ENCODE results near the gene NTRK2. TPM values are rescaled to one million over a fixed set of nuclear protein-coding genes. Genes with fewer than 3 reads are reported as not detected.

Gene NTRK2
- total RNA-seq, 8 experiments from 2014 or later = 0.49 to 238 (median 15.5) TPM

GRCh38 chr9:84857211-84857610 lies 187.7 kb downstream of the NTRK2 start:
- WGBS, 10 experiments = 20 to 100% (median 67%) methylated on average over 1 of the region's 1 CpG; no CpG with 5 or more reads in 3 of the 10 experiments
- no peak for ATAC-seq (replicated peaks in 6 of 8)
- H3K4me3 ChIP-seq = no peak overlapping the region
- H3K4me1 ChIP-seq (replicated peaks in 1 of 2) = peaks cover 22 to 37% of the 10 kb centered on the region in 2 donors
- no peak overlapping the region for H3K27ac ChIP-seq
- in situ Hi-C loops (cut with MboI; ENCODE audit: low pct_unique_long_range_greater_than_20kb in 2 of 9, low sequenced_read_pairs in 9 of 9, unreplicated experiment in 9 of 9) = no loop called here

DNA sequence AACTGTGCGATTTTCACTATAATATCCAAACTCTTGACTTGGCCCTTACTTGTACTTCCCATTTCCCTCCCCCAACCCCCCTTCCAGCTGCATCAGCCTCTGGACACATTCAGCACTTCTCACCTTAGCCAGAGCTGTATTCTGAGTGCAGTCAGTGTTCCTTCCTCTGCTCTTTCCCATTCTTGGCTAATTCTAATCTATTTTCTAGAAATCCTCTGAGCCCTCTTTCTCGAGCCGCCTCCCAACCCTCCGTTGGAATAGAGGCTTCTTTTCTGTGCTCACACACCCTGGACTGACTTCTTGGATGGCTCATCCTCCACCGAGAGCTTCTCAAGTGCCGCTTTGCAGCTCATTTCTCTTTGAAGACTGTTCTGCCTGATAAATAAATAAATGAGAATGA lies 188.8 kb downstream of the NTRK2 start:
- in situ Hi-C loops (cut with MboI; ENCODE audit: low pct_unique_long_range_greater_than_20kb in 2 of 9, low sequenced_read_pairs in 9 of 9, unreplicated experiment in 9 of 9) = no loop called here

GRCh38 chr9:84860249-84861115 lies 191.0 kb downstream of the NTRK2 start:
- peak overlapping the region in 1 of 5 donors; percentile 14 for H3K4me3 ChIP-seq
- peaks cover 39 to 53% of the 10 kb centered on the region in 2 donors for H3K4me1 ChIP-seq (replicated peaks in 1 of 2)
- in situ Hi-C loops (cut with MboI; ENCODE audit: low pct_unique_long_range_greater_than_20kb in 2 of 9, low sequenced_read_pairs in 9 of 9, unreplicated experiment in 9 of 9) = no loop called here
- H3K27ac ChIP-seq = peak overlapping the region; percentile 62 to 65
- WGBS, 10 experiments = 17 to 87% (median 35%) methylated on average over 2 to 12 of the region's 12 CpGs
- ATAC-seq (replicated peaks in 6 of 8) = peak in 5 of 8 experiments; percentile 72 to 87 (median 80)

More for the DNA sequence above, 188.8 kb downstream of the NTRK2 start:
- peaks cover 33 to 44% of the 10 kb centered on the region in 2 donors for H3K4me1 ChIP-seq (replicated peaks in 1 of 2)
- H3K27ac ChIP-seq = no peak overlapping the region
- 38 to 90% (median 65%) methylated on average over 3 to 6 of the region's 6 CpGs; no CpG with 5 or more reads in 1 of the 10 experiments for WGBS, 10 experiments
- no peak overlapping the region for H3K4me3 ChIP-seq
- no peak for ATAC-seq (replicated peaks in 6 of 8)

GRCh38 chr9:84861455-84861854 lies 191.9 kb downstream of the NTRK2 start:
- H3K4me3 ChIP-seq = peak overlapping the region in 1 of 5 donors; percentile 14
- no peak overlapping the region for H3K27ac ChIP-seq
- H3K4me1 ChIP-seq (replicated peaks in 1 of 2) = peaks cover 39 to 53% of the 10 kb centered on the region in 2 donors
- ATAC-seq (replicated peaks in 6 of 8) = peak in 1 of 8 experiments; percentile 3
- in situ Hi-C loops (cut with MboI; ENCODE audit: low pct_unique_long_range_greater_than_20kb in 2 of 9, low sequenced_read_pairs in 9 of 9, unreplicated experiment in 9 of 9) = no loop called here
- 4 to 95% (median 54%) methylated on average over 2 to 4 of the region's 4 CpGs; no CpG with 5 or more reads in 1 of the 10 experiments for WGBS, 10 experiments

GRCh38 chr9:84862308-84862707 lies 192.8 kb downstream of the NTRK2 start:
- Histone ChIP-seq H3K27ac (no peak overlapping the region), H3K4me1 (replicated peaks in 1 of 2) (peaks cover 39 to 51% of the 10 kb centered on the region in 2 donors), H3K4me3 (no peak overlapping the region)
- ATAC-seq (replicated peaks in 6 of 8) = no peak
- WGBS, 10 experiments = 73 to 100% (median 93%) methylated on average over 1 to 7 of the region's 7 CpGs; no CpG with 5 or more reads in 1 of the 10 experiments
- in situ Hi-C loops (cut with MboI; ENCODE audit: low pct_unique_long_range_greater_than_20kb in 2 of 9, low sequenced_read_pairs in 9 of 9, unreplicated experiment in 9 of 9) = no loop called here

DNA sequence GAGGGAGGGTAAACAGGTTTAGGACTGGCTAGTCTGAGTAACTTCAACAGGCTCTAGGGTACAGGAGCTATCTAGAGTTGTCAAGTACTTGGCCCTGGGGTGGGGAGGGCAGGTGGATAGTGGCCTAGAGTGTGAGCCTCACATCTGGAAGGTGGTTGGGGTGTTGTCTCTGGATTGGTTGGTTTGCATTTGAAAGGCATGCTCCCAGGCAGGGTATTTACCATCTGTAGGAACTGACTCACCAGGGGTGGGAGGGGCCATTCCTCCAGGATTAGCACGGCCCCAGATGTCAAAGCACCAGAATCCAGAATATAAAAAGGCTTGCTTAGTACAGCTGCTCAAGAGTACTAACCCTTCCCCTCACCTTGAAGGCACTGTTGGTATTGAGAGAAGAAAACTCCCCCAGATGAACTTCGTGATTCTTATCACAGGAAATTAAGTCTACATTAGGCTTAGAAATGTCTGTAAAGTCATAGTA lies 193.3 kb downstream of the NTRK2 start:
- H3K4me1 ChIP-seq (replicated peaks in 1 of 2) = peaks cover 39 to 50% of the 10 kb centered on the region in 2 donors
- ATAC-seq (replicated peaks in 6 of 8) = peak; percentile 69 to 98 (median 81)
- H3K27ac ChIP-seq = no peak overlapping the region
- 0 to 40% (median 34%) methylated on average over 1 to 2 of the region's 2 CpGs; no CpG with 5 or more reads in 6 of the 10 experiments for WGBS, 10 experiments
- no peak overlapping the region for H3K4me3 ChIP-seq
- in situ Hi-C loops (cut with MboI; ENCODE audit: low pct_unique_long_range_greater_than_20kb in 2 of 9, low sequenced_read_pairs in 9 of 9, unreplicated experiment in 9 of 9) = no loop called here

DNA sequence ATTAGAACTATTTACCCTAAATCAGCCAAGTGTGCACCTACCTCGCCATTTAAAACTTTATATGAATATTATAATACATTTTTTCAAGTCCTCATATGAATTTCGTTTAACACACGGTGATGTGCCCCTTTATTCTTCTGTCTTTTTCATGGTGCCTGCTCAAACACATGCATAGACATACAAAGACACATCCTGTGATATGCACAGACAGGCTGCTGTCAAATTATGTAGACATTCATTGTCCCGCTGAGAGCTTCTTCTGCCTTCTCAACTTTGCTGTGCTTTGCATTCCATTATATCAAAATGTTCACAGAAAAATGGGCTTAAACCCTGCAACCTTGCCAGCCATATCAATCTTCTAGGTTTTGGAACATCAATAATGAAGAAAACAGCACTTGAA lies 193.8 kb downstream of the NTRK2 start:
- Histone ChIP-seq H3K27ac (no peak overlapping the region), H3K4me3 (no peak overlapping the region), H3K4me1 (replicated peaks in 1 of 2) (peaks cover 39 to 47% of the 10 kb centered on the region in 2 donors)
- ATAC-seq (replicated peaks in 6 of 8) = peak in 3 of 8 experiments; percentile 11 to 13 (median 12)
- in situ Hi-C loops (cut with MboI; ENCODE audit: low pct_unique_long_range_greater_than_20kb in 2 of 9, low sequenced_read_pairs in 9 of 9, unreplicated experiment in 9 of 9) = no loop called here
- 11 to 100% (median 70%) methylated on average over 1 to 4 of the region's 4 CpGs for WGBS, 10 experiments

GRCh38 chr9:84866396-84867175 lies 197.1 kb downstream of the NTRK2 start:
- no peak for ATAC-seq (replicated peaks in 6 of 8)
- Histone ChIP-seq H3K4me3 (no peak overlapping the region), H3K27ac (no peak overlapping the region), H3K4me1 (replicated peaks in 1 of 2) (peaks cover 22 to 27% of the 10 kb centered on the region in 2 donors)
- 30 to 96% (median 91%) methylated on average over 2 to 5 of the region's 5 CpGs for WGBS, 10 experiments
- in situ Hi-C loops (cut with MboI; ENCODE audit: low pct_unique_long_range_greater_than_20kb in 2 of 9, low sequenced_read_pairs in 9 of 9, unreplicated experiment in 9 of 9) = no loop called here

GRCh38 chr9:84867186-84867585 lies 197.7 kb downstream of the NTRK2 start:
- WGBS, 10 experiments = 17 to 100% (median 100%) methylated on average over 1 to 3 of the region's 3 CpGs; no CpG with 5 or more reads in 3 of the 10 experiments
- ATAC-seq (replicated peaks in 6 of 8) = no peak
- in situ Hi-C loops (cut with MboI; ENCODE audit: low pct_unique_long_range_greater_than_20kb in 2 of 9, low sequenced_read_pairs in 9 of 9, unreplicated experiment in 9 of 9) = no loop called here
- Histone ChIP-seq H3K4me3 (no peak overlapping the region), H3K27ac (no peak overlapping the region), H3K4me1 (replicated peaks in 1 of 2) (peaks cover 18 to 21% of the 10 kb centered on the region in 2 donors)

DNA sequence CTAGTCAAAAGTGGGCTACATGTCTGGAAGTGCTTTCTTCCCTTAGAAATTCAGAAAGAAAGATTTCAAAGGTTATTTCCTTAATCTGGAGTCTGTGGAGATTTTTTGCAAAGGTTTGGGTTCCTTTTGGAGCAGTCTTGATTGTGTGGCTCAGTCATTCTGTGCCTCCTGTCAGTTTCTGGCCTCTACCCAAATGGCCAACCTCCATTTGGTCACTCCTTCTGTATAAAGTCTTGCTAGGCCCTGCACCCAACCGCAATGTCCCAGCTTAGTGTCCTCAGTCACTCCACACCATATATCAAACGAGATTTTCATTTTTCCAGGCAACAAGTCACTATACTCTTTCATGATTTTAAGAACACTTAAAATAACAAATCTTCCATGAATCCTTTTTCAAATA lies 199.6 kb downstream of the NTRK2 start:
- in situ Hi-C loops (cut with MboI; ENCODE audit: low pct_unique_long_range_greater_than_20kb in 2 of 9, low sequenced_read_pairs in 9 of 9, unreplicated experiment in 9 of 9) = no loop called here
- 62 to 100% (median 100%) methylated on average over 1 to 2 of the region's 2 CpGs; no CpG with 5 or more reads in 2 of the 10 experiments for WGBS, 10 experiments
- no peak for ATAC-seq (replicated peaks in 6 of 8)
- H3K4me3 ChIP-seq = no peak overlapping the region
- H3K4me1 ChIP-seq (replicated peaks in 1 of 2) = peaks cover 0 to 4% of the 10 kb centered on the region in 2 donors
- no peak overlapping the region for H3K27ac ChIP-seq

DNA sequence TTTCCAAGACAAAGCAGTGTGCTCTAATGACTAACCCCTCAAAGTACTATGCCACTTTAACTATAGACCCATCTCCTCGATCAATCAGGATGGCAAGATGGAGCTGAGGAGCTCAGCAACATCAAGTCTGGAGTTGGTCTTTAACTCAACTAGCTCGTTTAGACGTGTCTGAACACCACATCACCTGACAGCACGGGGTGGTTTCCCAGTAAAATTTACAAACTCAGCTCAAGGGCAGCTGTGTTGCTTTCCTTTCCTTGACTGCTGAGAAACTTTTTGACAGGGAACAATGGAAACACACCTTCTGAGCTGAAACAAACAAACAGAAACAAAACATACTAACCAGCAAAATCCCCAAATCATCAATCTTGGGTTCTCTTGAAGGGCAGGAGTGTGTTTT lies 202.5 kb downstream of the NTRK2 start:
- 47 to 100% (median 80%) methylated on average over 1 to 4 of the region's 4 CpGs; no CpG with 5 or more reads in 3 of the 10 experiments for WGBS, 10 experiments
- H3K27ac ChIP-seq = no peak overlapping the region
- ATAC-seq (replicated peaks in 6 of 8) = no peak
- peaks cover 0 to 8% of the 10 kb centered on the region in 2 donors for H3K4me1 ChIP-seq (replicated peaks in 1 of 2)
- in situ Hi-C loops (cut with MboI; ENCODE audit: low pct_unique_long_range_greater_than_20kb in 2 of 9, low sequenced_read_pairs in 9 of 9, unreplicated experiment in 9 of 9) = no loop called here
- H3K4me3 ChIP-seq = no peak overlapping the region

DNA sequence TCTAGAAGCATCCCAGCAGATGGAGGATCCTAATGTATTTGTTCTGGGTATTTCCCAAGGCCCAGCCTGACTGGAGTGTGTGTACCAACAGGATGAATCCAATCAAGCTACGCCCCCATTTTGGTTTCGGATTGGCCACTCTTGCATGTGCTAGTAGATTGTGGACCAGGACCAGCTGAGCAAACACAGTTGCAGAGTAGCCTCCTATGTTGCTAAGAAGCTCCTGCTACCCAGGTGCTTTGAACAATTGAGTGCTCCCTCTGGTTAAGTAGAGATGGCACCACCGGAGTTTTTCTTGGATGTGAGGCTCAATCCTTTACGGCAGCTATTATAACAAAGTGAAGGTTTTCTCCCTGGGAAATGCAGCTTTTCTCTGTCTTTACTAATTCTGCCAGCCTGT lies 204.5 kb downstream of the NTRK2 start:
- in situ Hi-C loops (cut with MboI; ENCODE audit: low pct_unique_long_range_greater_than_20kb in 2 of 9, low sequenced_read_pairs in 9 of 9, unreplicated experiment in 9 of 9) = no loop called here
- no peak overlapping the region for H3K4me3 ChIP-seq
- 84 to 100% (median 93%) methylated on average over 2 to 4 of the region's 4 CpGs; no CpG with 5 or more reads in 4 of the 10 experiments for WGBS, 10 experiments

More for the DNA sequence above, 204.5 kb downstream of the NTRK2 start:
- ATAC-seq (replicated peaks in 6 of 8) = peak in 2 of 8 experiments; percentile 53 to 94
- peaks cover 0 to 8% of the 10 kb centered on the region in 2 donors for H3K4me1 ChIP-seq (replicated peaks in 1 of 2)
- H3K27ac ChIP-seq = peak overlapping the region in 1 of 2 donors; percentile 34

Data from motor neuron (in vitro differentiated cells).